Heart left ventricle (tissue), 16 donors: ENCODE data around the gene SOWAHD. TPM values are rescaled to one million over a fixed set of nuclear protein-coding genes. Genes with fewer than 3 reads are reported as not detected.

Experiments used
- ATAC-seq, 4 donors: fragments of 200-7000 bp; cut with Tn5 transposase; one replicate each; pipeline ENCODE4 v1.9.1; 2020 to 2022; ENCODE audit warnings: moderate library complexity in 4 of 4, mild to moderate bottlenecking in 3 of 4, moderate number of reproducible peaks in 1 of 4
- DNase-seq, 5 donors: peaks; one replicate each; pipeline ENCODE4 v3.0.0-alpha.2; 2020
- H3K27ac ChIP-seq, 12 donors: fragments of 200-600 bp; sonication (generic) in 4 of 12; one replicate each; pipeline versions ENCODE4 v1.5.0 to v1.8.0; 2016 to 2022; ENCODE audit warnings: mild to moderate bottlenecking in 2 of 12
- H3K27me3 ChIP-seq, 9 donors: fragments of 200-600 bp; sonication (generic) in 2 of 9; one replicate each; pipeline versions ENCODE4 v1.5.1 to v1.8.0; 2016 to 2022; ENCODE audit warnings: mild to moderate bottlenecking in 3 of 9
- H3K36me3 ChIP-seq, 9 donors: fragments of 200-600 bp; sonication (generic) in 2 of 9; one replicate each; pipeline versions ENCODE4 v1.5.0 to v1.8.0; 2018 to 2022; ENCODE audit warnings: mild to moderate bottlenecking in 2 of 9
- H3K4me1 ChIP-seq, 12 donors: fragments of 200-600 bp; sonication (generic) in 4 of 12; one replicate each; pipeline versions ENCODE4 v1.5.0 to v1.8.0; 2016 to 2022; ENCODE audit warnings: mild to moderate bottlenecking in 3 of 12
- H3K4me3 ChIP-seq, 12 donors: fragments of 200-600 bp; sonication (generic) in 4 of 12; one replicate each; pipeline versions ENCODE4 v1.5.0 to v1.8.0; 2017 to 2022; ENCODE audit warnings: mild to moderate bottlenecking in 9 of 12, moderate library complexity in 4 of 12
- H3K9me3 ChIP-seq, 12 donors: fragments of 200-600 bp; sonication (generic) in 4 of 12; one replicate each; pipeline versions ENCODE4 v1.5.0 to v1.8.0; 2016 to 2022; ENCODE audit warnings: mild to moderate bottlenecking in 1 of 12
- CTCF ChIP-seq, 12 donors: fragments of 200-600 bp; sonication (generic) in 4 of 12; IDR thresholded peaks; one replicate each; pipeline versions ENCODE4 v1.5.0 to v1.8.0; 2018 to 2022; ENCODE audit warnings: antibody characterized with exemption in 12 of 12, mild to moderate bottlenecking in 5 of 12
- POLR2A ChIP-seq, 2 donors: fragments of 450-650 bp; IDR thresholded peaks; one replicate each; pipeline ENCODE4 v1.6.1; 2017; ENCODE audit warnings: antibody characterized with exemption in 2 of 2, mild to moderate bottlenecking in 2 of 2, moderate library complexity in 2 of 2
- WGBS, 4 donors: extraction: QIAGEN DNeasy Blood & Tissue Kit in 2 of 4; methylation state at CpG; one replicate each; pipeline versions ENCODE4 v1.1.5 to v1.1.7; 2013 to 2018; 5-methylcytosine and 5-hydroxymethylcytosine counted together
- intact Hi-C, 10 donors: fragments of 100-400 bp; cut with DNase I; formaldehyde crosslinking; loops; one replicate each; pipeline versions ENCODE4 v1.11.1 to v1.14.2; 2022
- long read RNA-seq, 3 donors: library from polyadenylated mRNA; unstranded; transcript quantifications; one replicate each; pipeline ENCODE4 v2.0.0, GENCODE V29; 2020 to 2021
- polyA plus RNA-seq, 2 donors: library from polyadenylated mRNA; stranded (reverse); fragments of 200-250 nt; gene quantifications; one replicate each; pipeline ENCODE4 v1.2.3, GENCODE V29; 2013
- total RNA-seq, 9 donors: library from RNA; depleted of rRNA in 2 of 9; stranded (reverse); fragments of >200 nt in 2 of 9; fragmentation: NEBNext Ultra II Directional in 3 of 9; extraction: Animal tissue kit (Norgen Biotek cat#: 25700) in 3 of 9; gene quantifications; one replicate each; pipeline versions ENCODE4 v1.1.0 to v1.2.4, GENCODE V29; 2016 to 2023
- donor health status: ischemic (EF 13 %, LVEDD 7.1; RV severe dilation, severe dysfunction).
- donor health status: healthy with polysubstance abuse.
- donor health status: DM: no; HTN: yes; CAD: no.
- donor health status: DM: no; HTN: no; CAD: no.
- donor health status: ischemic (EF 25% LVEDD 6.9; RV normal size, moderate dysfunction).
- donor health status: ischemic (EF 25% LVEDD 5.7; RV mildly dilated, moderate dysfunction).
- donor health status: healthy.
- donor health status: DM: yes; HTN: yes; CAD: no.
- donor health status: ischemic (EF 35%, LVEDD 5.7; RV mildly dilated, moderate dysfunction).
- donor health status: nonischemic (EF 11% LVEDD 7.7; RV severe dilation, severe dysfunction).
- donor health status: DM: yes; HTN: yes; CAD: no.
- donor health status: PGD.
- donor health status: ischemic (EF 29% LVEDD 5.4; RV normal size, mild dysfunction).
- donor health status: nonischemic (EF 23%, LVEDD 6.1; RV moderate dilation, normal function).

SOWAHD gene
- total RNA-seq = 1 to 10 TPM in 1 of 9 donors, under 1 TPM in 3, not detected in 5; 0.15 to 2.1 (median 0.45) TPM
- under 1 TPM; 0.17 to 0.19 TPM for polyA plus RNA-seq
- long read RNA-seq, donor 1 = 0 reads
- long read RNA-seq, donor 2 = 0 reads
- long read RNA-seq, donor 3 = 0 reads

- peaks cover 0 to 43% (median 0%) of the 10 kb centered on the region in 12 donors for H3K4me1 ChIP-seq
- no peaks in the 10 kb centered on the region for H3K36me3 ChIP-seq
- DNase-seq (peak in 4 of 5 donors; percentile 30 to 72 (median 50)), ATAC-seq (peak in 3 of 4 donors; percentile 52 to 68 (median 53))
- 1 to 35% (median 18%) methylated on average over 24 to 59 of the region's 59 CpGs for WGBS, 4 donors
- peak within 1 kb of the TSS in 2 of 12 donors; percentile 3 to 85 for H3K27ac ChIP-seq
- intact Hi-C loops = no loop called here
- TF ChIP-seq CTCF (IDR thresholded peaks at IDR 0.05) (no peak), POLR2A (IDR thresholded peaks at IDR 0.05) (no peak)
- H3K4me3 ChIP-seq = peak within 1 kb of the TSS; percentile 29 to 67 (median 48)
- peaks cover 0 to 21% (median 0%) of the 10 kb centered on the region in 9 donors for H3K27me3 ChIP-seq
- no peaks in the 10 kb centered on the region for H3K9me3 ChIP-seq
These were observed at the start of gene SOWAHD for GRCh38 chrX:119757979-119758730. SOWAHD (plus strand) TSS chrX:119758588; CDS start chrX:119758668, 80 bp downstream.

GRCh38 chrX:119708936-119709335 lies 49.5 kb upstream of the SOWAHD start:
- ATAC-seq (no peak), DNase-seq (no peak)
- H3K4me1 ChIP-seq = no peaks in the 10 kb centered on the region
- H3K36me3 ChIP-seq = no peaks in the 10 kb centered on the region
- no peak overlapping the region for H3K27ac ChIP-seq
- 79 to 92% (median 87%) methylated on average over 2 of the region's 2 CpGs for WGBS, 4 donors
- H3K9me3 ChIP-seq = no peaks in the 10 kb centered on the region
- H3K4me3 ChIP-seq = no peak overlapping the region
- TF ChIP-seq POLR2A (IDR thresholded peaks at IDR 0.05) (no peak), CTCF (IDR thresholded peaks at IDR 0.05) (no peak)
- H3K27me3 ChIP-seq = no peaks in the 10 kb centered on the region
- intact Hi-C loops = no loop called here

GRCh38 chrX:119709630-119710029 lies 48.8 kb upstream of the SOWAHD start:
- H3K4me3 ChIP-seq = no peak overlapping the region
- TF ChIP-seq POLR2A (IDR thresholded peaks at IDR 0.05) (no peak), CTCF (IDR thresholded peaks at IDR 0.05) (no peak)
- intact Hi-C loops = no loop called here
- H3K36me3 ChIP-seq = no peaks in the 10 kb centered on the region
- H3K4me1 ChIP-seq = no peaks in the 10 kb centered on the region
- H3K27me3 ChIP-seq = no peaks in the 10 kb centered on the region
- 71 to 84% (median 79%) methylated on average over 3 of the region's 3 CpGs for WGBS, 4 donors
- H3K27ac ChIP-seq = no peak overlapping the region
- no peaks in the 10 kb centered on the region for H3K9me3 ChIP-seq
- ATAC-seq (no peak), DNase-seq (no peak)

- intact Hi-C loops = loop anchor here in 3 of 10 donors (10.0 kb wide), 3 partner anchors 77 to 207 kb away; partner anchors contain the start of gene NKRF (in 1 of the 3)
- H3K27me3 ChIP-seq = no peaks in the 10 kb centered on the region
- no peak overlapping the region for H3K27ac ChIP-seq
- no peak for ATAC-seq
- no peaks in the 10 kb centered on the region for H3K36me3 ChIP-seq
- no peak for DNase-seq
- H3K9me3 ChIP-seq = peaks cover 0 to 5% (median 0%) of the 10 kb centered on the region in 12 donors
- no peaks in the 10 kb centered on the region for H3K4me1 ChIP-seq
- H3K4me3 ChIP-seq = no peak overlapping the region
- TF ChIP-seq CTCF (IDR thresholded peaks at IDR 0.05) (no peak), POLR2A (IDR thresholded peaks at IDR 0.05) (no peak)
- 63 to 78% (median 73%) methylated on average over 6 of the region's 6 CpGs for WGBS, 4 donors
These were observed 36.9 kb upstream of the SOWAHD start for GRCh38 chrX:119721487-119721886.
